Activated CD4-positive, alpha-beta T cell treated with anti-CD3 and anti-CD28 coated beads, Interleukin-10, Interleukin-2, amounts not matched to agents 100 ng/mL and 50 ng/mL, durations not matched to agents 16 hours and 8 hours (primary cell): ENCODE measurements around the gene CAPN5.

ENCODE experiments used
- DNase-seq: peaks from one replicate; pipeline ENCODE4 v3.0.0-alpha.2; 2020

Gene CAPN5

GRCh38 chr11:77066229-77067042 is at the start of gene CAPN5:
Gene CAPN5, plus strand, starts transcription at chr11:77066971. Its CDS starts 17,916 bp downstream, at chr11:77084887.
- peak; percentile 87 for DNase-seq

- peak; percentile 49 for DNase-seq
Measured at GRCh38 chr11:77018396-77018924, 48.3 kb upstream of the CAPN5 start.

DNA sequence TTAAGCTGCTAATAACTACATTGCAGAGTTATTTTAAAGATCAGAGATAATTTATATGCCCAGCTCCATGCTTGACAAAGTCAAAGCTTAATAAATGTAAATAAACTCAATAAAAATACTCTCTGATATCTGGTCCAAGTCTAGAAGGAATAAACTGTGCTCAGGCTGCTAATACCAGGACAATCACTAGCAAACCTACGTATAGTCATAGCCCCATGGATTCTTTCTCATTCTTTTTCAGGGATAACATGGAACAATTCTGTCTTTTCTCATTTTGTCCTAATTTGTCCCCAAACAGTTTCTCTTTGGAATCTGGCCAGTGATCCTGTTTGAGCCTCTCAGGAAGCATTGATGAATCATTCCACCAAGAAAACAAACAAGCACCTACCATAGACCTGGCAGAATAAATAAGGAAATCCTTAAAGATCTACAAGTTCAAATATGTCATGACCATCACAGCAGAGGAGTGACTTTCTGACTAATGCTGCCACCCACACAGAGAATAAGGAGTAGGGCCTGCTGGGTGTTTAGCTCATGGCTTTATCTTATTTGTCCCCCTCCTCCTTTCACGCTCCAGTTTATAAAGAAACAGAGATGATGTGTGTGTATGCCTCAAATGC is 46.7 kb upstream of the CAPN5 start:
- no peak for DNase-seq

GRCh38 chr11:77020734-77021133 is 46.0 kb upstream of the CAPN5 start:
- no peak for DNase-seq

GRCh38 chr11:77024745-77025144 is 42.0 kb upstream of the CAPN5 start:
- no peak for DNase-seq

DNA sequence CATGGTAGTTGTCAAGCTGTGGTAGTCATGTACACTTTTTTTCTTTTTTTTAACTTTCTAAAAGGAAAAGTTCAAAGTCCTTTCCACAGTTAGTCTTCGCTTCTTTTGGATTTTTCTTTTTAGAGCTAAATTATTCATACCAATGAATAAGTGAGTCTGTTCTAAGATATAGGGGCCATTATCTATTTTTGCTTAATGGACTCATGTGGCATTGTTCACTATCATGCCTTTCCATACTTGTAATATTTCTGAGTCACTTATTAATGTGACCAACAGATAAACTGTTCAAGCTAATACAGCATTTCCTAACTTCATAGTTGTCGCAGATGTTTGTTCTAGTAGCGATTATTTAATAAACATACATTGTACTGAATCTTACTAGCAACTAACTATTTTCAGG is 40.5 kb upstream of the CAPN5 start:
- DNase-seq = no peak

- DNase-seq = no peak
Measured at GRCh38 chr11:77026743-77027142, 40.0 kb upstream of the CAPN5 start.

DNA sequence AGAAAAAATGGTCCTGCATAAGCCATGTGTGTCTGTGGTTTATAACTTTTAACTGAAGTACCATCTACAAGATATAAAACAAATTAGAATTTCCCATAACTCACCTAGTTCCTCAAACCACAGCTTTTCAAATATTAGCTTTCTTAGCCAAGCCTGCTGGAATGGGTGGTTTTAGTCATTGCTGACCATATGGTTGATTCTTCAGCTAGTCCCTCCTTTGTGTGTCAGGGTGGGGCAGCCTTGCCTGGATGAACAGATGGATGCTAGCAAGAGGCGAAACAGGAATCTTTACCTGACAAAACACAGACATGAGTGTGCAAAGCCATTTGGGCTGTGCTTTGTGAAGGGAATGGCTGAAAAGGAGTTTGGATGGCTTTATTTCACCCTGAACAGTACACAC is 39.5 kb upstream of the CAPN5 start:
- DNase-seq = no peak

GRCh38 chr11:77029829-77030228 is 36.9 kb upstream of the CAPN5 start:
- DNase-seq = no peak

GRCh38 chr11:77030834-77031414 is 35.8 kb upstream of the CAPN5 start:
- no peak for DNase-seq

DNA sequence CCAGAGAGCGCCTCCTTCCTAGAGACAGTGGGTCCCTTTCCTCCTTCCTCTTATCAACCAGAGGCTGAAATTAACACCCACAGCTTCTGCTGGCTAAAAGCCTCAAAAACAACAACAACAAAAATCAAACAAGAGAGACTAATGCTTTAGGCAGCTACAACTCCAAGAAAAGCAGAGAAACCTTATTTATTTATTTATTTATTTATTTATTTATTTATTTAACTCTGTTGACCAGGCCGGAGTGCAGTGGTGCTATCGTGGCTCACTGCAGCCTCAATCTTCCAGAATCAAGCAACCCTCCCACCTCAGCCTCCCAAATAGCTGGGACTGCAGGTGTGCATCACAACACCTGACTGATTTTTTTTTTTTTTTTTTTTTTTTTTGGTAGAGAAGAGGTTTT is 35.2 kb upstream of the CAPN5 start:
- no peak for DNase-seq

DNA sequence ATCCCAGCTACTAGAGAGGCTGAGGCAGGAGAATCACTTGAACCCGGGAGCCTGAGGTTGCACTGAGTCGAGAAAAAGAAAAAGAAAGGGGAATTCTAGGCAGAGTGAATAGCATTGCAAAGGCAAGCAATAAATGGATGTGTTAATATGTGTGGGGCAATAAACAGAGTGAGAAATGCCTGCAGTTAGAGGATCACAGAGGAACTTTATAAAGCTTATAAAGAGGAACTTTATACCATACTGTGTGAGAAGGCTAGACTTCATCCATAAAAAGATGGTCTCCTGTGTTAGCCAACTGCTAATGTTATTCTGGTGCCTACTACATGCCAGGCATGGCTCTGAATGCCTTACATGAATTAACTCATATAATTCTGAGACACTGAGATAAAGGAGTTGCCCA is 31.7 kb upstream of the CAPN5 start:
- DNase-seq = no peak

GRCh38 chr11:77035580-77035979 is 31.2 kb upstream of the CAPN5 start:
- no peak for DNase-seq

DNA sequence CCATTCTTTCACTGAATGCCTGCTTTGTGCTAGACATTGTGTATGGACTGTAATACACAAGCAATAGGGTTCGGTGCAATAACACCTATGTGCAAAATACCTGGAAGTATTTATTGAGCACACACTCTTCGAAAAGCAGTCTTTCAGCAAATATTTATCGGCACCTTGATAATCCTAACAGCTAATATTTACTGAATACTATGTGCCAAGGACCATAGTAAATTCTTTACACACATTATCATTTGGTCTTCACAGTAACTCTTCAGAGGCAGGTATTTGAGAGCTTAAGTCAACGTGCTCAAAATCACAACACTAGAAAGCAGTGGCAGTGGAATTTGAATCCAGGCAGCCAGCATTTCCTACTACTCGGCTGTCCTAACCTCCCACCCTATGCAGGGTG is 30.4 kb upstream of the CAPN5 start:
- no peak for DNase-seq

DNA sequence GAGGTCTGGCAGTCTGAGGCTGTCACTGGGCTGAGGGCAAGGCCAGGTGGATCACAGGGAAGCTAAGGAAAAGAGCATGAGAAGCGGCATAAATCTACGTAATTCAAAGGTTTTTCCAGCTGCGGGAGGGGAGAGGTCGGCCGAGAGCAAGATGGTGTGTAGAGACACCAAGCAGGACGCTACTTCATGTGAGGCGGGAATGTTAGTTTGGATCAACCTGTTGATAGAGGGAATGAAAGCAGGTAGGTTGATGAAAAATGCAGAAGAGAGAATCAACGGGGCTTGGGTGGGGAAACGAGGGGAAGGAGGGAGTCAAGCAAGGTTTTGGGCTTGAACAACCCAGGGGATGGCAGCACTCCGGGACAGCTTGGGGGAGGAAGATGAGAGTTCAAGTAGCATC is 29.7 kb upstream of the CAPN5 start:
- DNase-seq = no peak

- DNase-seq = no peak
Measured at GRCh38 chr11:77038029-77038824, 28.5 kb upstream of the CAPN5 start.

DNA sequence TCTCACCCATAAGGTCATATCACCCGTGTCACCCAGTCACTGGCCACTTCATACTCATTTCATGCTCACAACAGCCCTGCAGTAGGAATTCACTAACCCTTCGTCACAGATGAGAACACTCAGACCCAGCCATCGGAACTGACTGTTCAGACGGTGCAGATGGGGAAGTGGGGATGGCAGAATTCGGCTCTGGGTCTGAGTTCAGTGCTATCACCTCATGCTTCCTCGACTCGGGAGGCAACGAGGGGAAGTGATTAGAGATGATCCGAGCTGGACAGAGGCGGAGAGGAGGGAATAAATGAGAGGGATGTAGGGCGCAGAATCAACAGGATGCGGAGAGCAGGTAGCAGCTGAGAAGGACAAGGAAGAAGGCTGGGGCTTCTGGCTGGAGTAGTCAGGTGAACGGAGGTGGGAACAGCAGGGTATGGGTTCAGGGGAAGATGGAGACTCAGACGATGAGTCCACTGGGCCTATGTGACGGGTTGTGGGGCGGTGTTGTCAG is 27.9 kb upstream of the CAPN5 start:
- no peak for DNase-seq

- peak; percentile 29 for DNase-seq
Measured at GRCh38 chr11:77039491-77040400, 27.0 kb upstream of the CAPN5 start.

DNA sequence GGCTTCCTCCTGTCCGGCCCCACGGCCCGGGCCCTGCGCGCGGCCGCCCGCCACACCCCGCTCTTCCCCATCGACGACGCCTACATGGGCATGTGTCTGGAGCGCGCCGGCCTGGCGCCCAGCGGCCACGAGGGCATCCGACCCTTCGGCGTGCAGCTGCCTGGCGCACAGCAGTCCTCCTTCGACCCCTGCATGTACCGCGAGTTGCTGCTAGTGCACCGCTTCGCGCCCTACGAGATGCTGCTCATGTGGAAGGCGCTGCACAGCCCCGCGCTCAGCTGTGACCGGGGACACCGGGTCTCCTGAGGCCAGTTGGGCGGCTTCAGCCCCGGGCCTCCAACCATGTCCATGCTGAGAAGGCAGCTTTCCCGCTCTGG is 26.4 kb upstream of the CAPN5 start:
- no peak for DNase-seq

DNA sequence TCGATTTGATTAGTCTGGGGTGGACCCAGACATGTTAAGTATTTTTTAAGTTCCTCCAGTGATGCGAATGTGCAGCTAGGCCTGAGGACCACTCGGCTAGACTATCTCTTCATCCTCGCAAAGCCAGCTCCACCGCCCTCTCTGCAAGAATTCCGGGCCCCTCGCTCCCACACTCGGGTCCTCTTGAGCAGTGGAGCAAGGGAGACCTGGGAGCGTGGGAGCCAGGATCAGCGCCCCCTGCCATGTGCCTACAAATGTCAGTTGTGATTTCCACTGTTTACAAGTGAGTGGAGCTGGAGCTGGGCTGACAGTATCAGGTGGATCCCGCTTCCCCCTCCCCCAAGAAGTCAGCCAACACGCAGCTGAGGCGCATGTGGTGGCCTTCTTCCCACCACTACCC is 25.9 kb upstream of the CAPN5 start:
- no peak for DNase-seq

GRCh38 chr11:77042111-77042726 is 24.6 kb upstream of the CAPN5 start:
- no peak for DNase-seq
